NT2/D1 (cell line): ENCODE measurements around the gene SNED1.
"Not testable (repeated sequence)": the region's sequence is repeated elsewhere in the genome, so short reads cannot be mapped to it uniquely, and the experiment has no call there.

ENCODE experiments used
- DNase-seq: peaks from one replicate; pipeline ENCODE4 v3.0.0-alpha.2; 2011; ENCODE audit warnings: low read depth, low spot score
- H3K27me3 ChIP-seq: 2 replicates; pipeline ENCODE4 v1.6.0; 2011; ENCODE audit warnings: mild to moderate bottlenecking; ENCODE audit not compliant: insufficient read length, insufficient read depth
- H3K36me3 ChIP-seq: 2 replicates; pipeline ENCODE4 v1.6.1; 2011; ENCODE audit warnings: mild to moderate bottlenecking, low read length, mixed read lengths; ENCODE audit not compliant: insufficient read depth, insufficient read length
- H3K4me1 ChIP-seq: 2 replicates; pipeline ENCODE4 v1.5.1; 2011; ENCODE audit not compliant: insufficient read depth, insufficient read length
- H3K4me3 ChIP-seq: 2 replicates; pipeline ENCODE4 v1.5.1; 2011; ENCODE audit warnings: low read depth; ENCODE audit not compliant: insufficient read length
- H3K9ac ChIP-seq: 2 replicates; pipeline ENCODE4 v1.6.0; 2011; ENCODE audit warnings: low read depth; ENCODE audit not compliant: insufficient read length
- H3K9me3 ChIP-seq: 2 replicates; pipeline ENCODE4 v1.5.1; 2011; ENCODE audit warnings: mild to moderate bottlenecking, low read length; ENCODE audit not compliant: insufficient read depth
- SUZ12 ChIP-seq: IDR thresholded peaks from 2 replicates; pipeline ENCODE4 v1.6.1; 2011; ENCODE audit not compliant: insufficient read length, insufficient read depth; ENCODE audit errors: extremely low read depth
- YY1 ChIP-seq: IDR thresholded peaks from 2 replicates; pipeline ENCODE4 v1.6.1; 2011; ENCODE audit not compliant: insufficient read length, insufficient read depth
- ZNF274 ChIP-seq: IDR thresholded peaks from 2 replicates; pipeline ENCODE4 v1.6.1; 2011; ENCODE audit warnings: mild to moderate bottlenecking, low read depth, low read length

Gene SNED1

GRCh38 chr2:241094924-241095420 is 96.6 kb downstream of the SNED1 start:
- peak overlapping the region; percentile 66 for H3K9ac ChIP-seq
- peaks cover 87% of the 10 kb centered on the region for H3K36me3 ChIP-seq
- H3K27me3 ChIP-seq: no peaks in the 10 kb centered on the region
- no peak for TF ChIP-seq SUZ12
- TF ChIP-seq YY1: no peak
- H3K4me3 ChIP-seq: no peak overlapping the region
- no peak for DNase-seq
- no peaks in the 10 kb centered on the region for H3K9me3 ChIP-seq
- peaks cover 17% of the 10 kb centered on the region for H3K4me1 ChIP-seq

DNA sequence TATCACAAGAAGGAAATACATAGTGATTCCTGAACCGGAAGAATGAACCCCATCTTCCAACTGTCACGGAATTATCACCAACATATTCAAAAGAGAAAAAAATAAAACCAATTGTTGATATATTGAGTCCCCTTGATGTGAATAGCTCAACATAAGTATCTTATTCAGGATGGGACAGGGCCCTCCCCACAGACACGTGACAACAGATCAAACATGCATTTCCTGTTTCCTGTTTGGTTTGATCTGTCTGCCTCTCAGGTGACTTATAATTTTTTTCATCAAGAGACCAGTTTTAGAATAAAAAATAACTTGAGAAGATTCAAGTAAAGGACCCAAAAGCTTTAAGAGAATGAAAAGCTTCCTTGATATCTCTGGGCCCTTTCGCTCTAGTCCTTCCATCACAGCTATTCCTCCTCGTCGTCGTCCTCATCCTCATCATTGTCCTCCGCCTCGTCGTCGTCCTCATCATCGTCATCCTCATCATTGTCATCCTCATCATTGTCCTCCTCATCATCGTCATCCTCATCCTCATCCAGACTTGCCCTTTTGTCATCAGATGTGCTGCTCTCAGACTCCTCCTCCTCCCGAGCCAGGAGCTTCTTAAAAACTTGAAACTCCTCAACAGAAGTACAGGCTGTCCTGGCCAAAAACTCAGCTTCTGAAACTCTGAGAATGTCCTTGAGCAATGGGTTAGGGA is 97.3 kb downstream of the SNED1 start:
- H3K36me3 ChIP-seq: peaks cover 91% of the 10 kb centered on the region
- H3K4me1 ChIP-seq: peaks cover 17% of the 10 kb centered on the region
- H3K9me3 ChIP-seq: no peaks in the 10 kb centered on the region
- no peak for TF ChIP-seq SUZ12
- no peak for TF ChIP-seq ZNF274
- no peak for TF ChIP-seq YY1
- no peak for DNase-seq
- H3K27me3 ChIP-seq: no peaks in the 10 kb centered on the region
- no peak overlapping the region for H3K4me3 ChIP-seq
- H3K9ac ChIP-seq: no peak overlapping the region

DNA sequence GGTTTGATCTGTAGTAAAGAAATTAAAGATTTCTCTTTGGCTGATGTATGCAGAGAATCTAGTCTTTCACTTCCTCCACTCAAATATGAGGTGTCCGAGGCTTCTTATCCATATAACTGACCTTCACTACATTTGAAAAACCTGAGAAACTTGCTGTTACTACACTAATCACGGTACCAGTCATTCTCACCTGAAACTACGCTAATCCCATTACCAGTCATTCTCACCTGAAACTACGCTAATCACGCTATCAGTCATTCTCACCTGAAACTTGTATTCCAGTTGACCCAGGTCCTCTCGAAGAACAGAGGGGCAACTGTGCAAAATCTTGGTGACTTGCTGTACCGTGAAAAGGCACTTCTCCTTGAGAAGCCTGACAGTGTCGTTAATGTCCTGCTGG is 98.6 kb downstream of the SNED1 start:
- no peak for DNase-seq
- no peak for TF ChIP-seq ZNF274
- no peak for TF ChIP-seq YY1
- TF ChIP-seq SUZ12: no peak
- H3K9ac ChIP-seq: no peak overlapping the region
- H3K27me3 ChIP-seq: no peaks in the 10 kb centered on the region
- peaks cover 14% of the 10 kb centered on the region for H3K4me1 ChIP-seq
- no peak overlapping the region for H3K4me3 ChIP-seq
- no peaks in the 10 kb centered on the region for H3K9me3 ChIP-seq
- H3K36me3 ChIP-seq: peaks cover 81% of the 10 kb centered on the region

- TF ChIP-seq YY1 (no peak), SUZ12 (no peak), ZNF274 (no peak)
- no peak for DNase-seq
- no peaks in the 10 kb centered on the region for H3K9me3 ChIP-seq
- H3K36me3 ChIP-seq: peaks cover 58% of the 10 kb centered on the region
- H3K27me3 ChIP-seq: no peaks in the 10 kb centered on the region
- H3K4me3 ChIP-seq: no peak overlapping the region
- peaks cover 5% of the 10 kb centered on the region for H3K4me1 ChIP-seq
- no peak overlapping the region for H3K9ac ChIP-seq
Observed at GRCh38 chr2:241099246-241099645, 100.8 kb downstream of the SNED1 start.

DNA sequence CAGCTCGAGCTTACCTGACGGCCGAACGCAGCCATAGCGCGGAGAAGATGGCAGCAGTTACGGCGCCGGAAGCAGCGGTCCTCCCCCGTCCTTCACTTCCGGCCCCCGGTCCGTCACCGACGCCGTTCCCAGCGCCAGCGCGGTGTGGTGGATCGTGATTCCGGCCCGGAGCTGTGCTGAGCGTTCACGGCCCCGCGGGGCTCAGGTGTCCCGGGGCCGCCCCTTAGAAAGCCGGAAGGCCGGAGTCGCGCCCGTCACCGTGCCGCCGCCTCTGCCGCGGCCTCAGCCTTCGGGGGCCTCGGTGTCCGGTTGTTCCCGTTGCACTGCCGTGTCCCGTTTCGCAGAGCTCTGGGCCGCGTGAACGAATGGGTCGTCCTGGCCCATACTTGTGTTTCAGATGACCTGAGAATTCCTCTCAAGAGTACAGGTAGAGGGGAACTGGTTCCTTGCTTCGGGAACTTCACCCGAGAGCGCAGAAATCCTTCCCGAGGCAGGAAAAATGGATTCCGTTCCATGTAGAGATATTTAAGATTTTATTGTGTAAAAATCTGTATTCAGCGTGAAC is 103.9 kb downstream of the SNED1 start, which contains the start of gene MTERF4:
Gene MTERF4, minus strand, starts transcription at position 49 of the 565 bp plus-strand sequence. Its CDS starts 14 bp downstream, at position 35.
- Histone ChIP-seq H3K27me3 (no peaks in the 10 kb centered on the region), H3K4me1 (peaks cover 3% of the 10 kb centered on the region)

DNA sequence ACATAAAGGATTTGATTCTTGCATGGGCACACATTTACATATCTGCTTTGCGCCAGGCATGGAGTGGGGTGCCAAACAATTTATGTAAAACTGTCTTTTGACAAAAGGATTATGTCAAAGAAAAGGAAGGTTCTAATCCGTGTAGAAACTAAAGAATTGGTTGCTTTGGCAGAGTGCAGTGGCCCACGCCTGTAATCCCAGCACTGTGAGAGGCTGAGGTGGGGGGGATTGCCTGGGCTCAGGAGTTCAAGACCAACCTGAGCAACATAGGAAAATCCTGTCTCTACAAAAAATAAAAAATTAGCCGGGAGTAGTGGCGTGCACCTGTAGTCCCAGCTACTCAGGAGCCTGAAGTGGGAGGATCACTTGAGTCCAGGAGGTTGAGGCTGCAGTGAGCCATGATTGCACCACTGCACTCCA is 104.8 kb downstream of the SNED1 start:
- no peaks in the 10 kb centered on the region for H3K27me3 ChIP-seq
- H3K9me3 ChIP-seq: no peaks in the 10 kb centered on the region
- H3K4me3 ChIP-seq: peak overlapping the region; percentile 99
- peaks cover 47% of the 10 kb centered on the region for H3K36me3 ChIP-seq
- DNase-seq: no peak
- TF ChIP-seq YY1 (no peak), SUZ12 (no peak), ZNF274 (no peak)
- H3K9ac ChIP-seq: peak overlapping the region; percentile 98
- H3K4me1 ChIP-seq: peaks cover 3% of the 10 kb centered on the region

More for the DNA sequence above, 103.9 kb downstream of the SNED1 start, which contains the start of gene MTERF4:
- Histone ChIP-seq H3K36me3 (peaks cover 48% of the 10 kb centered on the region), H3K9ac (peak within 1 kb of the TSS; percentile 98), H3K4me3 (peak within 1 kb of the TSS; percentile 99), H3K9me3 (no peaks in the 10 kb centered on the region)
- DNase-seq: peak; percentile 78
- TF ChIP-seq YY1: peak; percentile 73
- no peak for TF ChIP-seq SUZ12

DNA sequence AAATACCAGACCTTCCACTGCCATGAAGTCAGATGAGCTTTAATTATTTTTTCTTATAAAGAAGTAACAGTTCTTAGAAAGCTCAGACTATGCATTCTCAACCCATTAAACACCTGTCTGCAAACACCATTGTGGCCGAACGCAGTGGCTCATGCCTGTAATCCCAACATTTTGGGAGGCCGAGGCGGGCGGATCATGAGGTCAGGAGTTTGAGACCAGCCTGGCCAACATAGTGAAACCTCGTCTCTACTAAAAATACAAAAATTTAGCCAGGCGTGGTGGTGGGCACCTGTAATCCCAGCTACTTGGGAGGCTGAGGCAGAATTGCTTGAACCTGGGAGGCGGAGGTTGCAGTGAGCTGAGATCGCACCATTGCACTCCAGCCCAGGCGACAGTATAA is 106.2 kb downstream of the SNED1 start:
- H3K4me1 ChIP-seq, H3K9ac ChIP-seq, H3K27me3 ChIP-seq, H3K4me3 ChIP-seq, DNase-seq, H3K9me3 ChIP-seq: not testable (repeated sequence)
- H3K36me3 ChIP-seq: peaks cover 39% of the 10 kb centered on the region
